GM19099 (cell line): Measurements from ENCODE around the gene SRI.

Experiments
- POLR2A ChIP-seq: IDR thresholded peaks from 3 replicates; pipeline ENCODE4 v1.6.1; 2011; ENCODE audit warnings: low read depth; ENCODE audit not compliant: insufficient read length; ENCODE audit errors: extremely low read depth

Gene SRI

DNA sequence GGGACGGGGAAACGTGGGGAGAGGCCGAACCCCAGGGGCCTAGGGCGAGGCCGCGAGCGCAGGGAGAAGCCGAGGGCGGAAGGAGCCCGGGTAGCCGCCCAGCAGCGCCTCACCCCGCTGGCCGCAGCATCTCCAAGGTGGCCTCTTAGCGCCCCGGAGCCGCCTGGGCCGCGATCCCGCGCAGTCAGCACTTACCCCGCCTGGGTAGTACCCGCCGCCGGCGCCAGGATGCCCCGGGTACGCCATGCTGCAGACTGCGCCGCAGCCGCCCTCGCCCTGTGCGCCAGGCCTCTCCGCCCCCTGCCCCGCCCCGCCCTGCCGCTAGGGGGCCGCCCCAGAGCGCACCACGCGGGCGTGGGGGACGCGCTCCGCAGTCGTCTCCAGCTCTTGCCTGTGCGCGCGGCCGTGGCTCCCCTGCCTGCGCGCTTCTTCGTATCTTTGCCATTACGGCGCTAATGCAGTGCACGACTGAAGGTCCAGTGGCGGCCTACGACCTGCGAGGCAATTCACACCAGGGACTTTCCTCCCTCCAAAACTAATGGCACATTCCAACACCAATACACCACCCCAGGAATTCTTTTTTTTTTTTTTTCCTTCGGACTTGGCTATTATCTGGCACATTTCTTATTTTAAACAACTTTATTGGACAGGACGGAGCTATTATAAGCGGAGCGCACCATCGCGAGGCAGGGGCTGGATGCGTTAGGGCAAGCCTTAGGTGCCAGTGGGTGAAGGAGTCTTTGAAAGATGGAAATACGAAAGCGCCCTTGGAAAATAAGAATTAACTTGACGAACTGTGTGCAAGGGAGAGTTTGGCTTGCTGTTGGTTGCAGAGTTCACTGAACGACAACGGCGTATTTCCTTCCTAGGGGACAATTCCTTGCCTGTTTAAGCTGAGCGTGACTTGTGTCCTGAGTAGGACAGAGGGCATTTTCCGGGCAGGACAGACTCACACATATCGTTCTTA is at the start of gene SRI:
SRI (minus strand) TSS at position 258 of the 967 bp plus-strand sequence; CDS start at position 246, 12 bp downstream.
- TF ChIP-seq POLR2A, result peak; percentile 81

GRCh38 chr7:88269586-88269985 is 49.7 kb upstream of the SRI start:
- no peak for TF ChIP-seq POLR2A

DNA sequence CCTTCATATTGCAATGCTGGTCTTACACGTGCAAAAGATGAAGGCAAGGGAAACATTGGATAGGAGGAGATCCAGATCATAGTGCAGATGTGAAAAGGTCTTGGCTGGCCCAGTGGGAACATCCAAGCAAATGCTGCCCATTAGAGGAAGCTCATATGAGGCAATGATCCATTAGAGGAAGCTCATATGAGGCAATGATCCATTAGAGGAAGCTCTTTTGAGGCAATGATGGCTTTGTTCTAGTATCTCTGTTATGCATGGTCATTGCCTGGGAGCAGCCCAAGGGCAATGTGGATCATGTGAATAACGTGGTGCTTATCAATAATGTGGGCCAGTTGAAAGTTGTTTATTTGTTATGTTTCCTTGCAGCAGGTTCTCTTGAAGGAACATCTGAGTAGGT is 49.0 kb upstream of the SRI start:
- no peak for TF ChIP-seq POLR2A

DNA sequence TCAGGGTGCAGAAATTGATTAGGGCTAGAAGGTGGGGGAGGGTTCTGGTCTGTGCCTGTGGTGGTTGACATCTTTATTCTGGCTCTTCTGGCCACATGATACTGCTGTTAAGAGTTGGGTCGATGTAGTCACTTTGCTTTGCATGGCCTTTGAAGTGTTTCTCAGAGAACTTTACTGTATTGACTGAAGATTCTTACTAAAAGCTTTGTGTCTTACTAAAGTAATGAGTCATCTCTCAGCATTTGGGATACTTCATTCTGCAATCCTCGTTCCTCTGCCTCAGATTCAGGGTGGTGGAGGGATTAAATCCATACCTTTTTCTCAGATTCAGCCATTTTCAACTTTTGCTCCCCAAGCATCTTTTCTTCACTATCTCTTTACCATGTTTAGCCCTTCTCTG is 48.2 kb upstream of the SRI start:
- no peak for TF ChIP-seq POLR2A

GRCh38 chr7:88267421-88267820 is 47.6 kb upstream of the SRI start:
- TF ChIP-seq POLR2A, result no peak

DNA sequence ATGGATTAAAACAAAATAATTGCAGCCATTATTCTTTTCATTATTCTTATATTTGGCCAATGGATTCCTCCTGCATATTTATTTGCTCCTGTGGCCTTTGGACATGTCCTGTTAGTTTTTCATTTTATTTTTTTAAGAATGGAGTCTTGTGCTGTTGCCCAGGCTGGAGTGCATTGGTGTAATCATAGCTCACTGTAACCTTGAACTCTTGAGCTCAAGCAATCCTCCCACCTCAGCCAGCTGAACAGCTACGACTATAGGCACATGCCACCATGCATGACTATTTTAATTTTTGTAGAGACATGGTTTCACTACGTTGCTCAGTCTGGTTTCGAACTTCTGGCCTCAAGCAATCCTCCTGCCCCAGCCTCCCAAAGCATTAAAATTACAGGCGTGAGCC is 42.7 kb upstream of the SRI start:
- no peak for TF ChIP-seq POLR2A

- no peak for TF ChIP-seq POLR2A
Observed at GRCh38 chr7:88260719-88261118, 40.9 kb upstream of the SRI start.

- TF ChIP-seq POLR2A, result no peak
Observed at GRCh38 chr7:88259656-88260380, 40.0 kb upstream of the SRI start.

DNA sequence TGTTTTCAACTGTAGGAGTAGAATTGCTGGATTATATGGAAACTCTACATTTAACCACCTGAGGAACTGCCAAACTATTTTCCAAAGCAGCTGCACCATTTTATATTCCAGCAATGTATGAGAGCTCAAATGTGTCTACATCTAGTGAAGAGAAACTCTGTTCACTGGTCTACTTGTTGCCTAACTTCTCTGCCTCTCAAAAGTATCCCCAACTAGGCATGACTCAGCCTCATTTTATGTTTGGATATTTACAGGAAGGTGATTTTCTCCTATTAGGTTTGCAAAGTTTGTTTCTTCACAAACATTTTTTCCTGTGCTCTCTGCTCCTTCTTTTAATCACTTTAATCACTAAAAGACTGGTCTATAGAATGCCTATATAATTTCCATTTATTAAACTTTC is 37.1 kb upstream of the SRI start:
- TF ChIP-seq POLR2A, result no peak

- no peak for TF ChIP-seq POLR2A
Observed at GRCh38 chr7:88254721-88255424, 35.0 kb upstream of the SRI start.

GRCh38 chr7:88253640-88254039 is 33.8 kb upstream of the SRI start:
- no peak for TF ChIP-seq POLR2A

GRCh38 chr7:88244258-88244657 is 24.4 kb upstream of the SRI start:
- no peak for TF ChIP-seq POLR2A

DNA sequence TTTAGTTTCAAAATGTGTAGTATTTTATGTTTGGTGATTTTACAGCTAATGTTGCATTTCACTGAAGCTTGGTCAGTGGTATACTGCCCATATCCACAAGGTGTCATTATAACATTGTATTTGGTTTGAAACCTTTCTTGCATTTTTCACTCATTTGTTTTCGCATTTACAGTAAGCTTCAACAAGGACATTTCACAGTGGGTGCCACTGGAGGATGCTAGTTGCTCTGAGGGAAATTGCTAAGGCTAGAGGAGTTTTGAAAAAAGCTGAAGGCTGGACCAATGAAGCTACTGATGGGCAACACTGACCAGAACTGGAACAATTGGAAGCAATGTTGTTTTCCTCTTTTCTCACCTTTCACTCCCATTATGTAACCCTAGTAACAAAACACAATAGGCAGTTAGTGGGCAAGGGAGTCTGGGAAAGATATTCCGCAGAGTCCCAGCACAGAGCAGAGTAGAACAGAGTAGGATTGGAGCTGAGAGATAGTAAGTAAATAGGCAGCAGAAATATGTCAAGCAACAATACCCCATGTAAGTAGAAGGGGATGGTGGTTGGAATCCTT is 23.6 kb upstream of the SRI start:
- TF ChIP-seq POLR2A, result no peak

DNA sequence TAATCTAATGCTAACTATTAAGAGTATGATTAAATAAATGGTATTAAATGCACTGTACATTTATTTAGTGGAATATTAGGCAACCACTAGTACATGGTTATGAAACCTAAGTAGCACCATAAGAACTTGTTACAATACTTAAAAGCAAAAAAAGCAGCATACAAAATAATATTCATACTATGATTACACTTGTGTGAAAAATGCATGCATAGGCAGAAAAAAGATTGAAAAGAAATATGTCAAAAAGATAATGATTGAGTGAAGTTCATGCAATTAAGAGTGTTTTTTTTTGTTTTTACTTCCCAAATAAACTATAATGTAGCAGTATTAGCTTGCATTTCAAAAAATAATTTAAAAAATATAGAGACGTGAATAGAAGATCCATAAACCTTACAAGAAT is 20.0 kb upstream of the SRI start:
- TF ChIP-seq POLR2A, result no peak

DNA sequence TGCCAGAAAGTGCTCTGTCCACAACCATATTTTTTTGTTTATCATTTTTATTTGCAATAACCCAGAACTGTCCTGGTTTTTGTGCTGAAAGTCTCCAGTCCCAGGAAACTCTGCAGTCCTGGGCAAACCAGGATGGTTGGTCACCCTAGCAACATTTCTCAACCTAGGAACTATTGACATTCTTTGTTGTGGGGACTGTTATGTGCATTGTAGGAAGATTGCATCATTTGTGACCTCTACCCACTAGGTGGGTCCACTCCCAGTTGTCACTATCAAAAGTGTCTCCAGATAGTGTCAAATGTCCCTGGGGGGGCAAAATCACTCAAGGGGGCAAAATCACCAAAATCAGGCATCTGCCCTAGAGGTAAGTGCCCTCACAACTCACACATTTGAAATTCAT is 14.0 kb upstream of the SRI start:
- TF ChIP-seq POLR2A, result no peak
